ENCODE measurements around the gene AKIP1.
"Not testable (repeated sequence)": the region's sequence is repeated elsewhere in the genome, so short reads cannot be mapped to it uniquely, and the experiment has no call there.

Gene AKIP1

GRCh38 chr11:8933931-8934330 lies 22.9 kb downstream of the AKIP1 start:
- Histone ChIP-seq H3K4me3 (ENCODE audit: low read depth in 1 of 5, low read length in 5 of 5) (no peak overlapping the region), H3K27me3 (ENCODE audit: control insufficient read depth in 5 of 5, insufficient read depth in 4 of 5, low read length in 5 of 5) (no peaks in the 10 kb centered on the region), H3K27ac (ENCODE audit: low read depth, low read length) (no peak overlapping the region), H3K36me3 (ENCODE audit: control insufficient read depth in 5 of 5, insufficient read depth in 5 of 5, low read length in 5 of 5) (no peaks in the 10 kb centered on the region), H3K4me1 (ENCODE audit: control insufficient read depth in 5 of 5, insufficient read depth in 5 of 5, low read length in 5 of 5) (no peaks in the 10 kb centered on the region), H3K9me3 (ENCODE audit: control insufficient read depth in 5 of 5, low read length in 5 of 5) (no peaks in the 10 kb centered on the region), H3K9ac (ENCODE audit: low read length in 5 of 5) (no peak overlapping the region)

GRCh38 chr11:8934742-8935488 lies 23.9 kb downstream of the AKIP1 start:
- Histone ChIP-seq H3K4me1 (ENCODE audit: control insufficient read depth in 5 of 5, insufficient read depth in 5 of 5, low read length in 5 of 5) (no peaks in the 10 kb centered on the region), H3K4me3 (ENCODE audit: low read depth in 1 of 5, low read length in 5 of 5) (no peak overlapping the region), H3K9me3 (ENCODE audit: control insufficient read depth in 5 of 5, low read length in 5 of 5) (no peaks in the 10 kb centered on the region), H3K36me3 (ENCODE audit: control insufficient read depth in 5 of 5, insufficient read depth in 5 of 5, low read length in 5 of 5) (no peaks in the 10 kb centered on the region), H3K27me3 (ENCODE audit: control insufficient read depth in 5 of 5, insufficient read depth in 4 of 5, low read length in 5 of 5) (no peaks in the 10 kb centered on the region), H3K27ac (ENCODE audit: low read depth, low read length) (no peak overlapping the region), H3K9ac (ENCODE audit: low read length in 5 of 5) (no peak overlapping the region)

GRCh38 chr11:8935789-8936188 lies 24.8 kb downstream of the AKIP1 start:
- not testable (repeated sequence) for H3K4me3 ChIP-seq (ENCODE audit: low read depth in 1 of 5, low read length in 5 of 5); H3K27ac ChIP-seq (ENCODE audit: low read depth, low read length); H3K9ac ChIP-seq (ENCODE audit: low read length in 5 of 5); H3K9me3 ChIP-seq (ENCODE audit: control insufficient read depth in 5 of 5, low read length in 5 of 5); H3K4me1 ChIP-seq (ENCODE audit: control insufficient read depth in 5 of 5, insufficient read depth in 5 of 5, low read length in 5 of 5); H3K27me3 ChIP-seq (ENCODE audit: control insufficient read depth in 5 of 5, insufficient read depth in 4 of 5, low read length in 5 of 5); H3K36me3 ChIP-seq (ENCODE audit: control insufficient read depth in 5 of 5, insufficient read depth in 5 of 5, low read length in 5 of 5)

DNA sequence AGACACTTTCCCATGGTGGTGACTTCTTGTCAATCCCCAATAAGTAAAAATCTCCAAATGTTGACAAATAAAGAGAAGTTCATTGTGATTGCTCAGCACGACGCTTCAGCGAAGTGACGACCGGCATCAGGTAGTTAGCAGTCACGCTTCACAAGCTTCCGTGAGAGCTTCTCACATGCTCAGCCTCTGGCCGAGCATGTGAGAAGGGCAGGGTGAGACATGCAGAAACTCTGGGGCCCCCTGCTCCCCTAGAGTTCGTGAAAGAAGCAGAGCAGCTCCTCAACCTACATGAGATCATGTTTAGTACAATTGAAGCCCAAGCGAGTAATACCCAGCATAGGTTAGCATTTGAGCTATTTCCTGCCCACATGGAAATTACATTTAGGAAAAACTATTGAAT lies 26.2 kb downstream of the AKIP1 start:
- H3K4me3 ChIP-seq (ENCODE audit: low read depth in 1 of 5, low read length in 5 of 5): no peak overlapping the region

DNA sequence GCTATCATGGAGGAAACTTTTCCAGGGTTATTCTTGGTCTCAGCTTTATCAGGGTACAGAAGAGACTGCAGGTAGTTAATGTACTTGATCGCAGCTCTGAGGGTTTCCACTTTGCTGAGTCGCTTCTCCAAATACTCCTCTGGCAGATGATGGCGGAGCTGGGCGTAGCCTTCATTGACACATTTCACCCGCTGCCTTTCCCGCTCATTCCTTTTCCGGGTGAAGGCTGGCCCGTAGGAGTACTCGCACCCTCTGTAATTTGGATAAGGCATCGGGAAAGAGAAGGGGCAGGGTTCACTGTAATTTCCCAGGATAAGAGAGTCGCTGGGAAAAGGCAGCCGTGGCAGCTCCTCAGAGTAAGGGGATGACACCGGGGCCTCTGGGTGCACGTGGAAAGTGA lies 26.7 kb downstream of the AKIP1 start:
- peaks cover 0 to 4% (median 0%) of the 10 kb centered on the region in 5 donors for H3K4me1 ChIP-seq (ENCODE audit: control insufficient read depth in 5 of 5, insufficient read depth in 5 of 5, low read length in 5 of 5)
- H3K27ac ChIP-seq (ENCODE audit: low read depth, low read length): no peak overlapping the region
- no peak overlapping the region for H3K9ac ChIP-seq (ENCODE audit: low read length in 5 of 5)
- no peak overlapping the region for H3K4me3 ChIP-seq (ENCODE audit: low read depth in 1 of 5, low read length in 5 of 5)
- no peaks in the 10 kb centered on the region for H3K36me3 ChIP-seq (ENCODE audit: control insufficient read depth in 5 of 5, insufficient read depth in 5 of 5, low read length in 5 of 5)
- no peaks in the 10 kb centered on the region for H3K27me3 ChIP-seq (ENCODE audit: control insufficient read depth in 5 of 5, insufficient read depth in 4 of 5, low read length in 5 of 5)
- H3K9me3 ChIP-seq (ENCODE audit: control insufficient read depth in 5 of 5, low read length in 5 of 5): no peaks in the 10 kb centered on the region

More for the DNA sequence above, 26.2 kb downstream of the AKIP1 start:
- Histone ChIP-seq H3K27me3 (ENCODE audit: control insufficient read depth in 5 of 5, insufficient read depth in 4 of 5, low read length in 5 of 5) (no peaks in the 10 kb centered on the region), H3K4me1 (ENCODE audit: control insufficient read depth in 5 of 5, insufficient read depth in 5 of 5, low read length in 5 of 5) (peaks cover 0 to 4% (median 0%) of the 10 kb centered on the region in 5 donors), H3K9ac (ENCODE audit: low read length in 5 of 5) (no peak overlapping the region), H3K9me3 (ENCODE audit: control insufficient read depth in 5 of 5, low read length in 5 of 5) (no peaks in the 10 kb centered on the region), H3K27ac (ENCODE audit: low read depth, low read length) (no peak overlapping the region), H3K36me3 (ENCODE audit: control insufficient read depth in 5 of 5, insufficient read depth in 5 of 5, low read length in 5 of 5) (no peaks in the 10 kb centered on the region)

GRCh38 chr11:8941341-8942103 lies 30.5 kb downstream of the AKIP1 start:
- Histone ChIP-seq H3K27me3 (ENCODE audit: control insufficient read depth in 5 of 5, insufficient read depth in 4 of 5, low read length in 5 of 5) (no peaks in the 10 kb centered on the region), H3K9me3 (ENCODE audit: control insufficient read depth in 5 of 5, low read length in 5 of 5) (no peaks in the 10 kb centered on the region), H3K36me3 (ENCODE audit: control insufficient read depth in 5 of 5, insufficient read depth in 5 of 5, low read length in 5 of 5) (peaks cover 0 to 3% (median 0%) of the 10 kb centered on the region in 5 donors), H3K4me1 (ENCODE audit: control insufficient read depth in 5 of 5, insufficient read depth in 5 of 5, low read length in 5 of 5) (peaks cover 0 to 4% (median 0%) of the 10 kb centered on the region in 5 donors), H3K27ac (ENCODE audit: low read depth, low read length) (no peak overlapping the region), H3K9ac (ENCODE audit: low read length in 5 of 5) (no peak overlapping the region), H3K4me3 (ENCODE audit: low read depth in 1 of 5, low read length in 5 of 5) (no peak overlapping the region)

DNA sequence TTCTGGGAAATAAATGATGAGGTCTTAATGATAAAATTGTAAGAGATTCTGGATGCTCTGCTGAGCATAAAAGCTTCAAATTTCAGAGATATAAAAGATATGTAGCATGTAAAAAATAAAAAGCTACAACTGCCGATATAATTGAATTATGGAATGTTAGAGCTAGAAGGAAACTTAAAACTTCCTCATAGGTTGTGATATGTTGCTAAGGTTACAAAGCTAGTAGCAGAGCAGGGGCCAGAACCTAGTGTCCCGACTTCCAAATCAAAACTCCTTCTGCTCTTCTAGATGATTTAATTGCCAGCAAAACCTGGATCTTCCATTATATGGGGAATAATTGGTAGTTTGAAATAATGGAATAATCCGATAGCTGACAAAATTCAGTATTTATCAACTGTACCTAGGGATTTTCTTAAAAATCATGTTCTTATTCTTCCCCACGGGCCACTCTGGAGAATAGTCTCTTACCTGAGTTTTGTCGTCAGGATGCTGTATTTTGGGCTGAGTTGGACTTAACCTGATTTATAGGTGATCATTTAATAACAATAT lies 31.6 kb downstream of the AKIP1 start, which contains the start of gene ASCL3:
TSS of gene ASCL3 (minus strand) at position 499 of the 549 bp plus-strand sequence. CDS start 4,855 bp downstream, outside the sequence.
- no peaks in the 10 kb centered on the region for H3K9me3 ChIP-seq (ENCODE audit: control insufficient read depth in 5 of 5, low read length in 5 of 5)
- H3K9ac ChIP-seq (ENCODE audit: low read length in 5 of 5): no peak within 1 kb of the TSS
- no peaks in the 10 kb centered on the region for H3K27me3 ChIP-seq (ENCODE audit: control insufficient read depth in 5 of 5, insufficient read depth in 4 of 5, low read length in 5 of 5)
- H3K4me1 ChIP-seq (ENCODE audit: control insufficient read depth in 5 of 5, insufficient read depth in 5 of 5, low read length in 5 of 5): peaks cover 0 to 4% (median 0%) of the 10 kb centered on the region in 5 donors
- no peak within 1 kb of the TSS for H3K4me3 ChIP-seq (ENCODE audit: low read depth in 1 of 5, low read length in 5 of 5)
- H3K27ac ChIP-seq (ENCODE audit: low read depth, low read length): no peak within 1 kb of the TSS
- peaks cover 3 to 7% (median 6%) of the 10 kb centered on the region in 5 donors for H3K36me3 ChIP-seq (ENCODE audit: control insufficient read depth in 5 of 5, insufficient read depth in 5 of 5, low read length in 5 of 5)

GRCh38 chr11:8947230-8947943 lies 36.4 kb downstream of the AKIP1 start:
- peaks cover 28 to 47% (median 42%) of the 10 kb centered on the region in 5 donors for H3K36me3 ChIP-seq (ENCODE audit: control insufficient read depth in 5 of 5, insufficient read depth in 5 of 5, low read length in 5 of 5)
- no peak overlapping the region for H3K27ac ChIP-seq (ENCODE audit: low read depth, low read length)
- H3K4me1 ChIP-seq (ENCODE audit: control insufficient read depth in 5 of 5, insufficient read depth in 5 of 5, low read length in 5 of 5): no peaks in the 10 kb centered on the region
- H3K27me3 ChIP-seq (ENCODE audit: control insufficient read depth in 5 of 5, insufficient read depth in 4 of 5, low read length in 5 of 5): no peaks in the 10 kb centered on the region
- no peak overlapping the region for H3K4me3 ChIP-seq (ENCODE audit: low read depth in 1 of 5, low read length in 5 of 5)
- H3K9ac ChIP-seq (ENCODE audit: low read length in 5 of 5): no peak overlapping the region
- H3K9me3 ChIP-seq (ENCODE audit: control insufficient read depth in 5 of 5, low read length in 5 of 5): no peaks in the 10 kb centered on the region

DNA sequence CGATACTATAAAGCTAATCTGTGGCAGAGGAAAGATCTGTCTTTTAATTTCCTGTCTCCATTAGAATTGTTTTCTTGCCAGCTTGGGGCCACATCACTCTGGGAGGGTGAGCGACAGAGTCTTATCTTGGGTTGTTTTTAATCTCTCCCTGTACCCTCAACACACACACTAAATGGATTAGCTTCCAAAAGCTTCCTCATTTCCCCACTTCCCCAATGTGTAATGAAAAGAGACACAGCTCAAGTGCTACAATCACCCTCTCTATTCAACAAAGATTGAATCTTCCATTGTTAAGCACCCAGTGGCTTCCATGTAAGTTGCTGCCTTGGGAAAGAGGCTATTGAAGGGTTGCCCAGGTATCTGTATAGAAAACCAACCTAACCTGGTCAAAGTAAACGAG lies 37.9 kb downstream of the AKIP1 start:
- H3K36me3 ChIP-seq (ENCODE audit: control insufficient read depth in 5 of 5, insufficient read depth in 5 of 5, low read length in 5 of 5): peaks cover 41 to 60% (median 55%) of the 10 kb centered on the region in 5 donors

More for the DNA sequence above, 37.9 kb downstream of the AKIP1 start:
- H3K9ac ChIP-seq (ENCODE audit: low read length in 5 of 5): no peak overlapping the region
- no peak overlapping the region for H3K27ac ChIP-seq (ENCODE audit: low read depth, low read length)
- no peak overlapping the region for H3K4me3 ChIP-seq (ENCODE audit: low read depth in 1 of 5, low read length in 5 of 5)
- no peaks in the 10 kb centered on the region for H3K9me3 ChIP-seq (ENCODE audit: control insufficient read depth in 5 of 5, low read length in 5 of 5)
- H3K27me3 ChIP-seq (ENCODE audit: control insufficient read depth in 5 of 5, insufficient read depth in 4 of 5, low read length in 5 of 5): no peaks in the 10 kb centered on the region
- no peaks in the 10 kb centered on the region for H3K4me1 ChIP-seq (ENCODE audit: control insufficient read depth in 5 of 5, insufficient read depth in 5 of 5, low read length in 5 of 5)

All from subcutaneous abdominal adipose tissue (tissue), 5 donors.